Testis (tissue), 3 donors: Measurements from ENCODE around the gene PDE10A. TPM values are rescaled to one million over a fixed set of nuclear protein-coding genes. Genes with fewer than 3 reads are reported as not detected.

Experiments
- DNase-seq: peaks from one replicate; pipeline ENCODE4 v3.0.0-alpha.2; 2019
- H3K27ac ChIP-seq, 2 donors: fragments of 200-600 bp; sonication (generic); one replicate each; pipeline ENCODE4 v1.5.1; 2019
- H3K27me3 ChIP-seq: fragments of 200-600 bp; sonication (generic); one replicate; pipeline ENCODE4 v1.5.1; 2019
- H3K36me3 ChIP-seq: fragments of 200-600 bp; sonication (generic); one replicate; pipeline ENCODE4 v1.5.1; 2017; ENCODE audit warnings: low read depth; ENCODE audit errors: missing control alignments
- H3K4me1 ChIP-seq: fragments of 200-600 bp; sonication (generic); one replicate; pipeline ENCODE4 v1.5.1; 2019
- H3K4me3 ChIP-seq, 2 donors: fragments of 200-600 bp; sonication (generic); one replicate each; pipeline ENCODE4 v1.5.1; 2017 to 2019
- H3K9me3 ChIP-seq: fragments of 200-600 bp; sonication (generic); one replicate; pipeline ENCODE4 v1.5.1; 2017
- POLR2A ChIP-seq: fragments of 450-650 bp; IDR thresholded peaks from one replicate; pipeline ENCODE4 v1.6.1; 2017; ENCODE audit warnings: antibody characterized with exemption, mild to moderate bottlenecking, moderate library complexity
- whole genome bisulfite sequencing, 2 donors: methylation state at CpG; one replicate each; pipeline ENCODE4 v1.1.5; 2018; 5-methylcytosine and 5-hydroxymethylcytosine counted together
- intact Hi-C: fragments of 100-400 bp; cut with DNase I; formaldehyde crosslinking; loops from one replicate; pipeline ENCODE4 v1.15.1; 2023; ENCODE audit warnings: low total_unique reads
- polyA plus RNA-seq: library from polyadenylated mRNA; stranded (reverse); fragments of 350-450 nt; fragmentation: Illumina TruSeq; extraction: RNeasy Lipid Tissue Mini Kit (QIAGEN cat#74804); gene quantifications from one replicate; pipeline ENCODE4 v1.2.3, GENCODE V29; 2014; ENCODE audit warnings: low read depth, low replicate concordance; ENCODE audit not compliant: insufficient read depth
- total RNA-seq, 2 donors: library from RNA; depleted of rRNA; stranded (reverse); fragments of >200 nt; gene quantifications; one replicate each; pipeline ENCODE4 v1.2.3, GENCODE V29; 2016
- TF ChIP-seq, protein P1 (sequence below), 3 experiments: fragments of 450-650 bp in 2 of 3; fragments of 200-600 bp in 1 of 3; sonication (generic) in 1 of 3; IDR thresholded peaks; one replicate each; pipeline ENCODE4 v1.5.1; 2016 to 2019; ENCODE audit warnings: antibody characterized with exemption in 3 of 3, mild to moderate bottlenecking in 2 of 3, moderate library complexity in 1 of 3

PDE10A gene
- total and polyA plus RNA-seq, 3 donors from 2014 or later, result 15.5 to 22.0 (median 18.0) TPM

GRCh38 chr6:165661664-165662025 is 1.4 kb downstream of the PDE10A start:
- H3K36me3 ChIP-seq, result no peaks in the 10 kb centered on the region
- H3K4me1 ChIP-seq, result peaks cover 19% of the 10 kb centered on the region
- no peak for DNase-seq
- TF ChIP-seq, protein P1, sequence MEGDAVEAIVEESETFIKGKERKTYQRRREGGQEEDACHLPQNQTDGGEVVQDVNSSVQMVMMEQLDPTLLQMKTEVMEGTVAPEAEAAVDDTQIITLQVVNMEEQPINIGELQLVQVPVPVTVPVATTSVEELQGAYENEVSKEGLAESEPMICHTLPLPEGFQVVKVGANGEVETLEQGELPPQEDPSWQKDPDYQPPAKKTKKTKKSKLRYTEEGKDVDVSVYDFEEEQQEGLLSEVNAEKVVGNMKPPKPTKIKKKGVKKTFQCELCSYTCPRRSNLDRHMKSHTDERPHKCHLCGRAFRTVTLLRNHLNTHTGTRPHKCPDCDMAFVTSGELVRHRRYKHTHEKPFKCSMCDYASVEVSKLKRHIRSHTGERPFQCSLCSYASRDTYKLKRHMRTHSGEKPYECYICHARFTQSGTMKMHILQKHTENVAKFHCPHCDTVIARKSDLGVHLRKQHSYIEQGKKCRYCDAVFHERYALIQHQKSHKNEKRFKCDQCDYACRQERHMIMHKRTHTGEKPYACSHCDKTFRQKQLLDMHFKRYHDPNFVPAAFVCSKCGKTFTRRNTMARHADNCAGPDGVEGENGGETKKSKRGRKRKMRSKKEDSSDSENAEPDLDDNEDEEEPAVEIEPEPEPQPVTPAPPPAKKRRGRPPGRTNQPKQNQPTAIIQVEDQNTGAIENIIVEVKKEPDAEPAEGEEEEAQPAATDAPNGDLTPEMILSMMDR (IDR thresholded peaks at IDR 0.05), result no peak
- no peak for TF ChIP-seq POLR2A
- H3K27ac ChIP-seq, result peak overlapping the region in 1 of 2 donors; percentile 10
- peak overlapping the region; percentile 34 to 55 for H3K4me3 ChIP-seq
- no peaks in the 10 kb centered on the region for H3K27me3 ChIP-seq
- 2% methylated on average over 30 of the region's 36 CpGs; no CpG with 5 or more reads in 1 of the 2 donors for WGBS, 2 donors
- intact Hi-C loops, result no loop called here
- no peaks in the 10 kb centered on the region for H3K9me3 ChIP-seq

GRCh38 chr6:165660857-165661663 is 2.0 kb downstream of the PDE10A start:
- DNase-seq, result no peak
- intact Hi-C loops, result no loop called here
- H3K9me3 ChIP-seq, result no peaks in the 10 kb centered on the region
- TF ChIP-seq, protein P1 (IDR thresholded peaks at IDR 0.05), result no peak
- TF ChIP-seq POLR2A, result no peak
- 1% methylated on average over 60 to 61 of the region's 69 CpGs for WGBS, 2 donors
- peak overlapping the region; percentile 34 to 55 for H3K4me3 ChIP-seq
- H3K27ac ChIP-seq, result no peak overlapping the region
- H3K36me3 ChIP-seq, result no peaks in the 10 kb centered on the region
- H3K4me1 ChIP-seq, result peaks cover 19% of the 10 kb centered on the region
- no peaks in the 10 kb centered on the region for H3K27me3 ChIP-seq

- Histone ChIP-seq H3K36me3 (no peaks in the 10 kb centered on the region), H3K4me3 (peak overlapping the region; percentile 34 to 55), H3K27ac (no peak overlapping the region), H3K9me3 (no peaks in the 10 kb centered on the region), H3K27me3 (no peaks in the 10 kb centered on the region), H3K4me1 (peaks cover 19% of the 10 kb centered on the region)
- no peak for DNase-seq
- WGBS, 2 donors, result 12 to 63% methylated on average over 8 to 62 of the region's 67 CpGs
- TF ChIP-seq, protein P1 (IDR thresholded peaks at IDR 0.05), result no peak
- TF ChIP-seq POLR2A, result no peak
- intact Hi-C loops, result no loop called here
Measured at GRCh38 chr6:165659945-165660856, 2.8 kb downstream of the PDE10A start.

GRCh38 chr6:165658395-165659058 is 4.5 kb downstream of the PDE10A start:
- H3K27ac ChIP-seq, result no peak overlapping the region
- no peak overlapping the region for H3K4me3 ChIP-seq
- H3K4me1 ChIP-seq, result peaks cover 13% of the 10 kb centered on the region
- WGBS, 2 donors, result 88% methylated on average over 13 of the region's 13 CpGs
- DNase-seq, result no peak
- no peak for TF ChIP-seq POLR2A
- TF ChIP-seq, protein P1 (IDR thresholded peaks at IDR 0.05), result no peak
- intact Hi-C loops, result no loop called here
- H3K27me3 ChIP-seq, result no peaks in the 10 kb centered on the region
- H3K36me3 ChIP-seq, result no peaks in the 10 kb centered on the region
- no peaks in the 10 kb centered on the region for H3K9me3 ChIP-seq
